Measurements from ENCODE around the gene PODNL1.
"Not testable (repeated sequence)": the region's sequence is repeated elsewhere in the genome, so short reads cannot be mapped to it uniquely, and the experiment has no call there.

Gene PODNL1

GRCh38 chr19:13972368-13973155 is 34.3 kb upstream of the PODNL1 start:
- DNase-seq (ENCODE audit: low spot score), result no peak

GRCh38 chr19:13971868-13972267 is 33.7 kb upstream of the PODNL1 start:
- DNase-seq (ENCODE audit: low spot score), result not testable (repeated sequence)

GRCh38 chr19:13969897-13970296 is 31.7 kb upstream of the PODNL1 start:
- no peak for DNase-seq (ENCODE audit: low spot score)

GRCh38 chr19:13968999-13969398 is 30.8 kb upstream of the PODNL1 start:
- DNase-seq (ENCODE audit: low spot score), result no peak

- no peak for DNase-seq (ENCODE audit: low spot score)
These were observed 30.2 kb upstream of the PODNL1 start for GRCh38 chr19:13968383-13968935.

- not testable (repeated sequence) for DNase-seq (ENCODE audit: low spot score)
These were observed 29.0 kb upstream of the PODNL1 start for GRCh38 chr19:13967206-13967605.

GRCh38 chr19:13966684-13967128 is 28.5 kb upstream of the PODNL1 start:
- DNase-seq (ENCODE audit: low spot score), result no peak

GRCh38 chr19:13965926-13966683 is 27.9 kb upstream of the PODNL1 start:
- DNase-seq (ENCODE audit: low spot score), result no peak

- DNase-seq (ENCODE audit: low spot score), result no peak
These were observed 27.2 kb upstream of the PODNL1 start for GRCh38 chr19:13965377-13965896.

GRCh38 chr19:13964776-13965175 is 26.6 kb upstream of the PODNL1 start:
- DNase-seq (ENCODE audit: low spot score), result no peak

GRCh38 chr19:13963603-13964105 is 25.4 kb upstream of the PODNL1 start:
- DNase-seq (ENCODE audit: low spot score), result no peak

- DNase-seq (ENCODE audit: low spot score), result no peak
These were observed 24.7 kb upstream of the PODNL1 start for GRCh38 chr19:13962699-13963602.

GRCh38 chr19:13961826-13962698 is 23.8 kb upstream of the PODNL1 start:
- no peak for DNase-seq (ENCODE audit: low spot score)

- DNase-seq (ENCODE audit: low spot score), result no peak
These were observed 22.9 kb upstream of the PODNL1 start for GRCh38 chr19:13960863-13961784.

- no peak for DNase-seq (ENCODE audit: low spot score)
These were observed 22.0 kb upstream of the PODNL1 start for GRCh38 chr19:13959962-13960862.

GRCh38 chr19:13959141-13959961 is 21.1 kb upstream of the PODNL1 start:
- no peak for DNase-seq (ENCODE audit: low spot score)

- DNase-seq (ENCODE audit: low spot score), result peak; percentile 65
These were observed 19.8 kb upstream of the PODNL1 start for GRCh38 chr19:13958043-13958442.
